ENCODE results near the gene UBXN11.

UBXN11 gene

DNA sequence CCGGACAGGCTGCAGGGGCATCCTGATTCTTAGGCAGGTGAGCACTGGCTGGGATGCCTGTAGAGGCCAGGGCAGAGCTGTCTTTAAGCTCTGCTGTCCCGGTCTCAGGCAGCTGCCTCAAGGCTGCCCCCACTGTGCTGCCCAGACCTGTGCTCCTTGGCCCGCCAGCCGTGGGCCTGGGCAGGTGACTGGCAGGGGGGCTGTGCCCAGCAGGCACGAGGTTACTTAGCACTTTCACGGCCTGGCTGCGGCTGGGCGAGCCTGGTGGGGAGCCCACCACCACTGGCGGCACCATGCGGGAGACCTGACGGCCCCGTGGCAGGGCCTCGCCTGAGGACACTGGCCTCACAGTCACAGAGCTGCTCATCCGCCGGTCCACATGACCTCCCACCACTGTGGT, 39.3 kb upstream of the UBXN11 start:
- Histone ChIP-seq H3K27me3 (ENCODE audit: insufficient read depth, insufficient read length) (no peaks in the 10 kb centered on the region), H3K9me3 (ENCODE audit: insufficient read depth, low read length) (no peaks in the 10 kb centered on the region), H3K36me3 (ENCODE audit: insufficient read depth, insufficient read length, low read length) (no peaks in the 10 kb centered on the region), H3K9ac (ENCODE audit: insufficient read length, low read depth) (no peak overlapping the region), H3K4me3 (ENCODE audit: insufficient read length, low read depth) (no peak overlapping the region), H3K4me1 (ENCODE audit: insufficient read depth, insufficient read length) (peaks cover 18% of the 10 kb centered on the region)
- no peak for DNase-seq (ENCODE audit: low read depth, low spot score)
- TF ChIP-seq SUZ12 (IDR thresholded peaks at IDR 0.05; ENCODE audit: extremely low read depth, insufficient read depth, insufficient read length) (no peak), ZNF274 (IDR thresholded peaks at IDR 0.05; ENCODE audit: low read depth, low read length) (no peak), YY1 (IDR thresholded peaks at IDR 0.05; ENCODE audit: insufficient read depth, insufficient read length) (no peak)

DNA sequence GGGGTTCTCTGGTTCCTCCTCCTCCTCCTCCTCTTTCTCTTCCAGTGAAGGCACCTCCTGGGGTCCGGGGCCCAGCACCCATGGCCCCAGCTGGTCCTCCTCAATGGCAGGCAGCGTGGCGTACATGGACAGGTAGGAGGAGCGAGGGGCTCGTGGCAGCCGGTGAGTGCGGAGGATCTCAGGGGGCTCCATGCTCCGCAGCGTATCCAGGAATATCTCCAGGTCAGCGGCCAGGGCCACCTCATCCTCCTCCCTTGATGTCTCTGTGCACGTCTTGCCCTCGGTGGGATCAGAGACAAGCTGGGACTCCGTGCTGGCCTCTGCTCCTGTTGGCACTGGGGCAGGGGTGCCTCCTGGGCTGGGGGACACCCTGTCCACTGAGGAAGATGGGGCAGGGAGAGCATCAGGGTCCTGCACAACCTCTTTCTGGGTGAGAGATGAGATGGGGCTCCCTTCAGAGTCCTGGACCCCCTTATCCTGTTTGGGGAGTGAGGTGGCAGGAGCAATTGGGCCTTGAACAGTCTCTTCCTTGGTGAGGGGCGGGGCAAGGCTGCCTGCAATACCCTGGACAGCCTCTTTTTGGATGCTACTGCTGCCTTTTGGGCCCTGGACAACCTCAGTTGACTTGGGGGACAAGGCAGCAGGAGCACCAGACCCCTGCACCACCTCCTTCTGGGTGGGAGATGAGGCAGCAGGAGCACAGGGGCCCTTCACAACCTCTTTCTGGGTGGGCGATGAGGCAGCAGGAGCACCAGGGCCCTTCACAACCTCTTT, 37.9 kb upstream of the UBXN11 start:
- DNase-seq (ENCODE audit: low read depth, low spot score) = no peak
- no peak overlapping the region for H3K4me3 ChIP-seq (ENCODE audit: insufficient read length, low read depth)
- H3K27me3 ChIP-seq (ENCODE audit: insufficient read depth, insufficient read length) = no peaks in the 10 kb centered on the region
- no peak overlapping the region for H3K9ac ChIP-seq (ENCODE audit: insufficient read length, low read depth)
- H3K4me1 ChIP-seq (ENCODE audit: insufficient read depth, insufficient read length) = peaks cover 15% of the 10 kb centered on the region
- H3K9me3 ChIP-seq (ENCODE audit: insufficient read depth, low read length) = no peaks in the 10 kb centered on the region
- no peak for TF ChIP-seq YY1 (IDR thresholded peaks at IDR 0.05; ENCODE audit: insufficient read depth, insufficient read length)
- TF ChIP-seq SUZ12 (IDR thresholded peaks at IDR 0.05; ENCODE audit: extremely low read depth, insufficient read depth, insufficient read length) = no peak
- no peak for TF ChIP-seq ZNF274 (IDR thresholded peaks at IDR 0.05; ENCODE audit: low read depth, low read length)
- H3K36me3 ChIP-seq (ENCODE audit: insufficient read depth, insufficient read length, low read length) = no peaks in the 10 kb centered on the region

DNA sequence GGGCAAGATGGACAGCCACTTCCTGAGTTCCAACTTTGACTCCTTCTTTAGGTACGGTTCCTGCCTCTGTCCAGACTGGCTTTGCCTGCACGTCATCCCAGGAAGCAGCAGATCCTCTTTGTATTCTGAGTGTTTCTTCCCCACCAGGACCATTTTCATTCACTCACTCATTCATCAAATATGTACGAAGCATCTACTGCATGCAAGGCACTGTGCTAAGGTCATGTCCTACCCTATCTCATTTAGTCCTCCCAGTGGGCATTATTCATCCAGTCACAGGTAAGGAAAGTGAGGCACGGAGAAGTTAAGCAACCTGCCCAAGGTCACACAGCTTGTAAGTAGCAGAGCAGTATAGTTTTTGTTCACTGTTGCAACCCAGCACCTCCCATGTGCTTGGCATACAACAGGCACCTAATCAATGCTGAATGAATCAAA, 33.6 kb upstream of the UBXN11 start:
- Histone ChIP-seq H3K9me3 (ENCODE audit: insufficient read depth, low read length) (no peaks in the 10 kb centered on the region), H3K4me3 (ENCODE audit: insufficient read length, low read depth) (no peak overlapping the region), H3K9ac (ENCODE audit: insufficient read length, low read depth) (no peak overlapping the region), H3K27me3 (ENCODE audit: insufficient read depth, insufficient read length) (peaks cover 9% of the 10 kb centered on the region), H3K4me1 (ENCODE audit: insufficient read depth, insufficient read length) (peaks cover 21% of the 10 kb centered on the region), H3K36me3 (ENCODE audit: insufficient read depth, insufficient read length, low read length) (no peaks in the 10 kb centered on the region)
- DNase-seq (ENCODE audit: low read depth, low spot score) = no peak
- no peak for TF ChIP-seq YY1 (IDR thresholded peaks at IDR 0.05; ENCODE audit: insufficient read depth, insufficient read length)

DNA sequence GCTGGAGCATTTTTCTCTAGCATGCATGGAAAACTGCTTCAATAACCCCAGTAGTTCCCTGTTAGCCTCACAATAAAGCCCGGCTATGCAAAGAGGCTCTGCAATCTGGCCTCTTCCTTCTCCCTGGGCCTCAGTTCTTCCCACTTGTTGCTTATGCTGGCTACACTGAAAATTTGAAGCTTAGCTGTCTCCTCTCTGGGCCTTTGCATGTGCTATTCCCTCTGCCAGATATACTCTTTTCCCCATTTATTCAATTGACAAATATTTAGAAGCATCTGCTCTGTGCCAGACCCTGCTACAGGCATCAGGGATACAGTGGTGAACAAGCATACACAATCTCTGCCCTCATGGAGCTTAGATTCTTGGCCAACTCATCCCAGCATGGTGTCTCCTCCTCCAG, 32.2 kb upstream of the UBXN11 start:
- Histone ChIP-seq H3K27me3 (ENCODE audit: insufficient read depth, insufficient read length) (peaks cover 9% of the 10 kb centered on the region), H3K4me1 (ENCODE audit: insufficient read depth, insufficient read length) (peaks cover 21% of the 10 kb centered on the region), H3K36me3 (ENCODE audit: insufficient read depth, insufficient read length, low read length) (no peaks in the 10 kb centered on the region), H3K9ac (ENCODE audit: insufficient read length, low read depth) (no peak overlapping the region), H3K4me3 (ENCODE audit: insufficient read length, low read depth) (no peak overlapping the region), H3K9me3 (ENCODE audit: insufficient read depth, low read length) (no peaks in the 10 kb centered on the region)
- TF ChIP-seq YY1 (IDR thresholded peaks at IDR 0.05; ENCODE audit: insufficient read depth, insufficient read length) (no peak), SUZ12 (IDR thresholded peaks at IDR 0.05; ENCODE audit: extremely low read depth, insufficient read depth, insufficient read length) (no peak), ZNF274 (IDR thresholded peaks at IDR 0.05; ENCODE audit: low read depth, low read length) (no peak)
- no peak for DNase-seq (ENCODE audit: low read depth, low spot score)

- peaks cover 9% of the 10 kb centered on the region for H3K27me3 ChIP-seq (ENCODE audit: insufficient read depth, insufficient read length)
- no peaks in the 10 kb centered on the region for H3K9me3 ChIP-seq (ENCODE audit: insufficient read depth, low read length)
- H3K9ac ChIP-seq (ENCODE audit: insufficient read length, low read depth) = peak overlapping the region; percentile 3
- TF ChIP-seq ZNF274 (IDR thresholded peaks at IDR 0.05; ENCODE audit: low read depth, low read length) (no peak), YY1 (IDR thresholded peaks at IDR 0.05; ENCODE audit: insufficient read depth, insufficient read length) (no peak), SUZ12 (IDR thresholded peaks at IDR 0.05; ENCODE audit: extremely low read depth, insufficient read depth, insufficient read length) (no peak)
- DNase-seq (ENCODE audit: low read depth, low spot score) = no peak
- H3K4me3 ChIP-seq (ENCODE audit: insufficient read length, low read depth) = no peak overlapping the region
- H3K4me1 ChIP-seq (ENCODE audit: insufficient read depth, insufficient read length) = peaks cover 18% of the 10 kb centered on the region
- no peaks in the 10 kb centered on the region for H3K36me3 ChIP-seq (ENCODE audit: insufficient read depth, insufficient read length, low read length)
Measured at GRCh38 chr1:26337625-26338024, 31.2 kb upstream of the UBXN11 start.

GRCh38 chr1:26337206-26337535, 30.7 kb upstream of the UBXN11 start:
- H3K4me1 ChIP-seq (ENCODE audit: insufficient read depth, insufficient read length) = peaks cover 18% of the 10 kb centered on the region
- H3K36me3 ChIP-seq (ENCODE audit: insufficient read depth, insufficient read length, low read length) = no peaks in the 10 kb centered on the region
- H3K4me3 ChIP-seq (ENCODE audit: insufficient read length, low read depth) = no peak overlapping the region
- H3K9me3 ChIP-seq (ENCODE audit: insufficient read depth, low read length) = no peaks in the 10 kb centered on the region
- H3K27me3 ChIP-seq (ENCODE audit: insufficient read depth, insufficient read length) = peaks cover 9% of the 10 kb centered on the region
- no peak for TF ChIP-seq YY1 (IDR thresholded peaks at IDR 0.05; ENCODE audit: insufficient read depth, insufficient read length)
- TF ChIP-seq ZNF274 (IDR thresholded peaks at IDR 0.05; ENCODE audit: low read depth, low read length) = no peak
- no peak for TF ChIP-seq SUZ12 (IDR thresholded peaks at IDR 0.05; ENCODE audit: extremely low read depth, insufficient read depth, insufficient read length)
- no peak for DNase-seq (ENCODE audit: low read depth, low spot score)
- peak overlapping the region; percentile 38 for H3K9ac ChIP-seq (ENCODE audit: insufficient read length, low read depth)

GRCh38 chr1:26336477-26337205, 30.2 kb upstream of the UBXN11 start:
- Histone ChIP-seq H3K27me3 (ENCODE audit: insufficient read depth, insufficient read length) (peaks cover 9% of the 10 kb centered on the region), H3K4me1 (ENCODE audit: insufficient read depth, insufficient read length) (peaks cover 18% of the 10 kb centered on the region), H3K9me3 (ENCODE audit: insufficient read depth, low read length) (no peaks in the 10 kb centered on the region), H3K36me3 (ENCODE audit: insufficient read depth, insufficient read length, low read length) (no peaks in the 10 kb centered on the region), H3K4me3 (ENCODE audit: insufficient read length, low read depth) (peak overlapping the region; percentile 78), H3K9ac (ENCODE audit: insufficient read length, low read depth) (peak overlapping the region; percentile 75)
- TF ChIP-seq SUZ12 (IDR thresholded peaks at IDR 0.05; ENCODE audit: extremely low read depth, insufficient read depth, insufficient read length) = no peak
- no peak for TF ChIP-seq ZNF274 (IDR thresholded peaks at IDR 0.05; ENCODE audit: low read depth, low read length)
- no peak for TF ChIP-seq YY1 (IDR thresholded peaks at IDR 0.05; ENCODE audit: insufficient read depth, insufficient read length)
- DNase-seq (ENCODE audit: low read depth, low spot score) = peak; percentile 85
